Adipocyte (in vitro differentiated cells): Measurements from ENCODE around the gene TSPAN5.
"Not testable (repeated sequence)": the region's sequence is repeated elsewhere in the genome, so short reads cannot be mapped to it uniquely, and the experiment has no call there.

Experiments
- DNase-seq: peaks from one replicate; pipeline ENCODE4 v3.0.0-alpha.2; 2015; ENCODE audit warnings: low read depth
- H3K27me3 ChIP-seq: replicated peaks from 2 replicates; pipeline ENCODE4 v1.7.0; 2013; ENCODE audit warnings: mild to moderate bottlenecking, low read length, moderate library complexity; ENCODE audit not compliant: control insufficient read depth, insufficient read depth
- H3K36me3 ChIP-seq: 2 replicates; pipeline ENCODE4 v1.7.0; 2013; ENCODE audit warnings: low read length, mild to moderate bottlenecking, moderate library complexity; ENCODE audit not compliant: control insufficient read depth, insufficient read depth, severe bottlenecking
- H3K4me1 ChIP-seq: 2 replicates; pipeline ENCODE4 v1.7.0; 2013; ENCODE audit warnings: mild to moderate bottlenecking, low read length, moderate library complexity; ENCODE audit not compliant: control insufficient read depth, insufficient read depth
- H3K4me3 ChIP-seq: 2 replicates; pipeline ENCODE4 v1.7.0; 2013; ENCODE audit warnings: mild to moderate bottlenecking, low read length, moderate library complexity
- H3K9ac ChIP-seq: 2 replicates; pipeline ENCODE4 v1.7.0; 2013; ENCODE audit warnings: mild to moderate bottlenecking, low read length, moderate library complexity
- H3K9me3 ChIP-seq: 2 replicates; pipeline ENCODE4 v1.7.0; 2013; ENCODE audit warnings: mild to moderate bottlenecking, low read length, moderate library complexity; ENCODE audit not compliant: control insufficient read depth

The TSPAN5 gene

GRCh38 chr4:98658287-98659105, at the start of gene TSPAN5:
TSS of gene TSPAN5 (minus strand) at chr4:98658611.
- peak within 1 kb of the TSS; percentile 86 for H3K4me3 ChIP-seq
- peak; percentile 95 for DNase-seq
- H3K9ac ChIP-seq: peak within 1 kb of the TSS; percentile 88
- H3K4me1 ChIP-seq: peaks cover 50% of the 10 kb centered on the region
- H3K36me3 ChIP-seq: no peaks in the 10 kb centered on the region
- H3K9me3 ChIP-seq: no peaks in the 10 kb centered on the region
- H3K27me3 ChIP-seq: no peaks in the 10 kb centered on the region

- Histone ChIP-seq H3K9me3 (peaks cover 13% of the 10 kb centered on the region), H3K36me3 (no peaks in the 10 kb centered on the region), H3K4me1 (no peaks in the 10 kb centered on the region), H3K9ac (no peak overlapping the region), H3K4me3 (no peak overlapping the region), H3K27me3 (peaks cover 7% of the 10 kb centered on the region)
- no peak for DNase-seq
Observed at GRCh38 chr4:98706935-98707334, 48.5 kb upstream of the TSPAN5 start.

GRCh38 chr4:98706200-98706813, 47.9 kb upstream of the TSPAN5 start:
- Histone ChIP-seq H3K4me3 (no peak overlapping the region), H3K9ac (no peak overlapping the region), H3K27me3 (peaks cover 7% of the 10 kb centered on the region), H3K9me3 (peaks cover 13% of the 10 kb centered on the region), H3K4me1 (no peaks in the 10 kb centered on the region), H3K36me3 (no peaks in the 10 kb centered on the region)
- DNase-seq: no peak

GRCh38 chr4:98705586-98705985, 47.2 kb upstream of the TSPAN5 start:
- H3K9me3 ChIP-seq: peaks cover 13% of the 10 kb centered on the region
- not testable (repeated sequence) for DNase-seq, H3K4me3 ChIP-seq, H3K36me3 ChIP-seq, H3K9ac ChIP-seq, H3K4me1 ChIP-seq, H3K27me3 ChIP-seq

DNA sequence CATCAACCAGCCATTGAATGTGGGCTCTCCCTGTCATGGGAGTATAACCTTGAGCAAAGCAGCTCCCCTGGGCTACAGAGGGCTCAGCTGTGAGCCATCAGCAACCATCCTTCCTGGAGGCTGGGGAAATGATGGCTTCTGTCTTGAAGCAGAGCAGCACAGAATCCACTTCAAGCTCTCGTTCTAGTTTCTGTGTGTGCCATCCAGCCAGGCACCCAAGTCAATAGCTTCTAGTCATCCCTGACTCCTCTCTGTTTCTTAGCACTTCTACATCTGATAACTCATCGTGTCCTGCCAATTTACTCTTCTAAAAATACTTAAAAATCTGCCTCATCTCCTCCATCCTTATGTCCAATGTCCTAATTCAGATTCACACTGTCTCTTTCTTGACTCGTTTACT, 42.2 kb upstream of the TSPAN5 start:
- Histone ChIP-seq H3K27me3 (peaks cover 9% of the 10 kb centered on the region), H3K4me1 (no peaks in the 10 kb centered on the region), H3K9me3 (peaks cover 7% of the 10 kb centered on the region), H3K36me3 (no peaks in the 10 kb centered on the region), H3K9ac (no peak overlapping the region), H3K4me3 (no peak overlapping the region)
- DNase-seq: no peak

GRCh38 chr4:98694076-98694475, 35.7 kb upstream of the TSPAN5 start:
- Histone ChIP-seq H3K27me3 (no peaks in the 10 kb centered on the region), H3K4me1 (no peaks in the 10 kb centered on the region), H3K36me3 (no peaks in the 10 kb centered on the region), H3K9me3 (no peaks in the 10 kb centered on the region), H3K4me3 (no peak overlapping the region), H3K9ac (no peak overlapping the region)
- no peak for DNase-seq

- no peaks in the 10 kb centered on the region for H3K36me3 ChIP-seq
Observed at GRCh38 chr4:98692411-98692810, 34.0 kb upstream of the TSPAN5 start.

DNA sequence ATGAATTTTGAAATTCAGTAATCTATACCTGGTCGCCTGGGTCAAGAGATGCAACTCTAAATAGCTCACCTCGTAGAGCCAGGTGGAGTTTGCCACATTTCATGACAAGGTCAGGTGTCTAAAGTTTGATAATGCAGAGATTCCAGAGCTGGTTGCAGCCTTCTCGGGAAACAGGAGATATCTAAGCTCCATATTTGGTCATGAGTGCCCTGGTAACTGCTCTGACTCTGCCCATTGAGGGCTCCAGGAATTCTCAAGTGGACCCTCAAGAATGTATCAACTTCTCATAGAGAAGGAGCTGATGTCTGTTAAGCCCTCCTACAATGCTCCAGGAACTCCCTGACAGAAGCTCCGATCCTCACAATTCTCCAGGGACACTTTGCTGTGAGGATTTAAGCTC, 33.2 kb upstream of the TSPAN5 start:
- H3K9me3 ChIP-seq: no peaks in the 10 kb centered on the region
- H3K4me3 ChIP-seq: no peak overlapping the region
- no peaks in the 10 kb centered on the region for H3K4me1 ChIP-seq
- H3K36me3 ChIP-seq: no peaks in the 10 kb centered on the region
- no peak overlapping the region for H3K9ac ChIP-seq
- no peak for DNase-seq
- no peaks in the 10 kb centered on the region for H3K27me3 ChIP-seq

More at GRCh38 chr4:98692411-98692810, 34.0 kb upstream of the TSPAN5 start:
- Histone ChIP-seq H3K4me3 (no peak overlapping the region), H3K9me3 (no peaks in the 10 kb centered on the region), H3K27me3 (no peaks in the 10 kb centered on the region), H3K4me1 (no peaks in the 10 kb centered on the region), H3K9ac (no peak overlapping the region)
- DNase-seq: no peak

- Histone ChIP-seq H3K4me1 (no peaks in the 10 kb centered on the region), H3K9ac (no peak overlapping the region), H3K9me3 (no peaks in the 10 kb centered on the region), H3K4me3 (no peak overlapping the region), H3K36me3 (no peaks in the 10 kb centered on the region), H3K27me3 (no peaks in the 10 kb centered on the region)
- DNase-seq: no peak
Observed at GRCh38 chr4:98689507-98690174, 31.2 kb upstream of the TSPAN5 start.

- Histone ChIP-seq H3K4me1 (no peaks in the 10 kb centered on the region), H3K4me3 (no peak overlapping the region), H3K27me3 (no peaks in the 10 kb centered on the region), H3K9me3 (no peaks in the 10 kb centered on the region), H3K9ac (no peak overlapping the region), H3K36me3 (no peaks in the 10 kb centered on the region)
- peak; percentile 66 for DNase-seq
Observed at GRCh38 chr4:98688411-98689290, 30.2 kb upstream of the TSPAN5 start.

DNA sequence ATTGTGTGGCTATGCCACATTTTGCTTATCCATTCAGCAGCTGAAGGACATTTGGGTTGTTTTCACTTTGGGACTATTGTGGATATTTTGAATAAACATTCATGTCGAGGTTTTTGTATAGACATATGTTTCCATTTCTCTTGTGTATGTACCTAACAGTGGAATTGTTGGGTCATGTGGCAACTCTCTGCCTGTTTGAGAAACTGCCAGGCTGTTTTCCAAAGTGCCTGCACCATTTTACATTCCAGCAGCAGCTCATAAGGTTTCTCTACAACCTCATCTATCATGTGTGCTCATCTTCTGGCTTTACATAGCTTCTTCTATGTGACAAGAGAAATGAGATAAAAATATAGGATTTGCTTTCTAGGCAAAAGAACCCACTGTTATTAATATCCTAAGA, 29.5 kb upstream of the TSPAN5 start:
- no peaks in the 10 kb centered on the region for H3K27me3 ChIP-seq
- H3K4me3 ChIP-seq: no peak overlapping the region
- DNase-seq: peak; percentile 43
- H3K9me3 ChIP-seq: no peaks in the 10 kb centered on the region
- no peaks in the 10 kb centered on the region for H3K4me1 ChIP-seq
- no peak overlapping the region for H3K9ac ChIP-seq
- no peaks in the 10 kb centered on the region for H3K36me3 ChIP-seq
